K562 (cell line): ENCODE data around the gene LILRB3. TPM values are rescaled to one million over a fixed set of nuclear protein-coding genes. Genes with fewer than 3 reads are reported as not detected.

Experiments
- BRCA1 ChIP-seq, 2 experiments: fragments of 450-650 bp in 1 of 2; sonication (generic) in 1 of 2; formaldehyde crosslinking in 1 of 2; IDR thresholded peaks; 2 replicates each; pipeline versions ENCODE4 v1.5.0 to v1.6.1; 2017 to 2020; ENCODE audit warnings: mild to moderate bottlenecking in 1 of 2, missing genetic modification reagents in 1 of 2
- CCAR2 ChIP-seq: fragments of 200-400 bp; formaldehyde crosslinking; IDR thresholded peaks from 2 replicates; pipeline ENCODE4 v1.6.1; 2017; ENCODE audit warnings: mild to moderate bottlenecking, low read depth, low read length
- CHD1 ChIP-seq: fragments of 200-600 bp; sonication (generic); IDR thresholded peaks from one replicate; pipeline ENCODE4 v1.6.1; 2012; ENCODE audit warnings: mild to moderate bottlenecking, moderate library complexity, low read length, inconsistent platforms
- ETV6 ChIP-seq, 3 experiments: fragments of 150-350 bp in 1 of 3; sonication (generic) in 1 of 3; formaldehyde crosslinking in 1 of 3; IDR thresholded peaks; 2 replicates each; pipeline versions ENCODE4 v1.6.1 to v1.8.0; 2014 to 2022; ENCODE audit warnings: borderline replicate concordance in 2 of 3, low read depth in 2 of 3, antibody characterized with exemption in 1 of 3, low read length in 1 of 3, mild to moderate bottlenecking in 1 of 3, missing genetic modification reagents in 1 of 3
- HLTF ChIP-seq: fragments of 450-650 bp; IDR thresholded peaks from 2 replicates; pipeline ENCODE4 v1.6.1; 2016
- MED1 ChIP-seq: sonication (generic); formaldehyde crosslinking; IDR thresholded peaks from 2 replicates; pipeline ENCODE4 v1.8.1; 2023; ENCODE audit warnings: missing genetic modification reagents, borderline replicate concordance
- NKRF ChIP-seq: fragments of 450-650 bp; IDR thresholded peaks from 2 replicates; pipeline ENCODE4 v1.6.1; 2016; ENCODE audit warnings: borderline replicate concordance
- SNRNP70 ChIP-seq: fragments of 200-400 bp; formaldehyde crosslinking; optimal IDR thresholded peaks from 2 replicates; pipeline ENCODE3; 2017; ENCODE audit warnings: low read depth, low read length
- STAG1 ChIP-seq: sonication (generic); formaldehyde crosslinking; IDR thresholded peaks from 2 replicates; pipeline ENCODE4 v1.5.0; 2020; ENCODE audit warnings: missing genetic modification reagents, borderline replicate concordance
- TRIM25 ChIP-seq: fragments of 450-650 bp; IDR thresholded peaks from 2 replicates; pipeline ENCODE4 v1.7.0; 2016; ENCODE audit warnings: borderline replicate concordance
- ZBTB40 ChIP-seq, 2 experiments: fragments of 450-650 bp in 1 of 2; sonication (generic) in 1 of 2; formaldehyde crosslinking in 1 of 2; IDR thresholded peaks; 2 replicates each; pipeline versions ENCODE4 v1.7.1 to v1.9.0; 2016 to 2022; ENCODE audit warnings: inconsistent platforms in 1 of 2, mild to moderate bottlenecking in 1 of 2, missing genetic modification reagents in 1 of 2
- ZNF586 ChIP-seq: fragments of 450-650 bp; formaldehyde crosslinking; conservative IDR thresholded peaks from 2 replicates; pipeline ENCODE4 v1.4.0; 2020; ENCODE audit warnings: mild to moderate bottlenecking, moderate library complexity
- polyA plus RNA-seq, 8 experiments: library from polyadenylated mRNA; depleted of rRNA in 4 of 8; stranded (reverse) in 5 of 8; unstranded in 3 of 8; fragments of >200 nt; fragmentation: Nextera tagmentation in 2 of 8; fragmentation: Illumina TruSeq in 1 of 8; extraction: Ambion mirVana in 2 of 8; extraction: Trizol in 1 of 8; gene quantifications; 2 replicates each; pipeline versions ENCODE4 v1.2.1 to v1.2.3, GENCODE V29; 2011 to 2014; ENCODE audit warnings: inconsistent platforms in 1 of 8, missing spikeins in 1 of 8
- total RNA-seq, 7 experiments: library from RNA; depleted of rRNA in 6 of 7; stranded (reverse); fragments of >200 nt in 6 of 7; fragmentation: Illumina TruSeq in 2 of 7; extraction: Trizol in 2 of 7; gene quantifications; 2 replicates each; pipeline versions ENCODE4 v1.2.1 to v1.2.3, GENCODE V29; 2011 to 2021; ENCODE audit warnings: low replicate concordance in 1 of 7

Gene LILRB3
- total and polyA plus RNA-seq, 9 of the 15 experiments (the other 6 are each of a cell fraction or from before 2014, with no cell fraction given): 0.01 to 0.09 TPM; not detected in 7

GRCh38 chr19:54201172-54201701 is 21.6 kb downstream of the LILRB3 start (continued):
- peak; percentile 64 for TF ChIP-seq NKRF
- no peak for TF ChIP-seq BRCA1 (IDR thresholded peaks at IDR 0.05)
- TF ChIP-seq BRCA1 (CRISPR knock-in tag; IDR thresholded peaks at IDR 0.05): 0 out of 2 replicates have a peak, but pooled peaks have one; percentile 74
- TF ChIP-seq ETV6 (IDR thresholded peaks at IDR 0.05; ENCODE audit: borderline replicate concordance in 1 of 2, low read depth in 2 of 2, low read length in 1 of 2): 0 out of 4 replicates have a peak, but pooled peaks of 1 of the 2 experiments have one; percentile 23
- TF ChIP-seq ETV6 (CRISPR knock-in tag; IDR thresholded peaks at IDR 0.05; ENCODE audit: borderline replicate concordance): peak; percentile 67; the same call in 1 of the 2 replicates
- TF ChIP-seq TRIM25: peak; percentile 81; the same call in 1 of the 2 replicates
- no peak for TF ChIP-seq CCAR2
- TF ChIP-seq ZBTB40 (IDR thresholded peaks at IDR 0.05): 0 out of 2 replicates have a peak, but pooled peaks have one; percentile 16
- no peak for TF ChIP-seq ZBTB40 (CRISPR knock-in tag; IDR thresholded peaks at IDR 0.05)
- TF ChIP-seq STAG1 (CRISPR knock-in tag): no peak
- 0 out of 2 replicates have a peak, but pooled peaks have one; percentile 58 for TF ChIP-seq MED1 (CRISPR knock-in tag)
- peak; percentile 69 for TF ChIP-seq SNRNP70
- TF ChIP-seq ZNF586 (CRISPR knock-in tag): no peak
- TF ChIP-seq HLTF: 0 out of 2 replicates have a peak, but pooled peaks have one; percentile 16
- peak; percentile 99 for TF ChIP-seq CHD1
